Suprapubic skin (tissue), 4 donors: ENCODE measurements around the gene ROR2. TPM values are rescaled to one million over a fixed set of nuclear protein-coding genes. Genes with fewer than 3 reads are reported as not detected.

Source experiments
- DNase-seq, 2 donors: peaks; one replicate each; pipeline ENCODE4 v3.0.0-alpha.2; 2019; ENCODE audit warnings: low spot score in 2 of 2
- H3K27ac ChIP-seq: fragments of 200-600 bp; sonication (generic); one replicate; pipeline ENCODE4 v1.5.1; 2019
- H3K27me3 ChIP-seq: fragments of 200-600 bp; sonication (generic); one replicate; pipeline ENCODE4 v1.5.1; 2019
- H3K36me3 ChIP-seq: fragments of 200-600 bp; sonication (generic); one replicate; pipeline ENCODE4 v1.5.1; 2019
- H3K4me1 ChIP-seq: fragments of 200-600 bp; sonication (generic); one replicate; pipeline ENCODE4 v1.5.1; 2019
- H3K4me3 ChIP-seq: fragments of 200-600 bp; sonication (generic); one replicate; pipeline ENCODE4 v1.5.1; 2019; ENCODE audit warnings: mild to moderate bottlenecking
- H3K9me3 ChIP-seq: fragments of 200-600 bp; sonication (generic); one replicate; pipeline ENCODE4 v1.5.1; 2019
- CTCF ChIP-seq, 2 donors: fragments of 200-600 bp in 1 of 2; fragments of 450-650 bp in 1 of 2; sonication (generic) in 1 of 2; IDR thresholded peaks; one replicate each; pipeline ENCODE4 v1.5.1; 2016 to 2019; ENCODE audit warnings: antibody characterized with exemption in 2 of 2, mild to moderate bottlenecking in 1 of 2, moderate library complexity in 1 of 2
- EP300 ChIP-seq: sonication (generic); formaldehyde crosslinking; IDR thresholded peaks from one replicate; pipeline ENCODE4 v1.6.1; 2017; ENCODE audit warnings: antibody characterized with exemption
- POLR2A ChIP-seq, 2 donors: fragments of 450-650 bp; IDR thresholded peaks; one replicate each; pipeline ENCODE4 v1.6.1; 2017; ENCODE audit warnings: antibody characterized with exemption in 2 of 2, mild to moderate bottlenecking in 2 of 2, moderate library complexity in 2 of 2
- POLR2AphosphoS5 ChIP-seq, 3 donors: sonication (generic); formaldehyde crosslinking; IDR thresholded peaks; one replicate each; pipeline ENCODE4 v1.6.1; 2017; ENCODE audit warnings: antibody characterized with exemption in 3 of 3
- WGBS: methylation state at CpG from one replicate; pipeline ENCODE4 v1.1.5; 2018; 5-methylcytosine and 5-hydroxymethylcytosine counted together
- total RNA-seq, 4 donors: library from RNA; depleted of rRNA; stranded (reverse); fragments of >200 nt; gene quantifications; one replicate each; pipeline ENCODE4 v1.1.0, GENCODE V29; 2016

ROR2 gene
- total RNA-seq, 4 donors from 2014 or later = 3.3 to 7.3 (median 5.0) TPM

GRCh38 chr9:91921371-91921770 lies 28.7 kb downstream of the ROR2 start:
- Histone ChIP-seq H3K4me1 (no peaks in the 10 kb centered on the region), H3K27ac (no peak overlapping the region), H3K27me3 (no peaks in the 10 kb centered on the region), H3K9me3 (no peaks in the 10 kb centered on the region), H3K36me3 (no peaks in the 10 kb centered on the region), H3K4me3 (no peak overlapping the region)
- DNase-seq = no peak
- TF ChIP-seq EP300 (no peak), CTCF (IDR thresholded peaks at IDR 0.05) (no peak), POLR2AphosphoS5 (IDR thresholded peaks at IDR 0.05) (no peak), POLR2A (IDR thresholded peaks at IDR 0.05) (no peak)
- 93% methylated on average over 9 of the region's 9 CpGs for WGBS

- no peak for DNase-seq
- Histone ChIP-seq H3K27me3 (no peaks in the 10 kb centered on the region), H3K36me3 (no peaks in the 10 kb centered on the region), H3K27ac (no peak overlapping the region), H3K9me3 (no peaks in the 10 kb centered on the region), H3K4me3 (no peak overlapping the region), H3K4me1 (no peaks in the 10 kb centered on the region)
- 63% methylated on average over 6 of the region's 6 CpGs for WGBS
- TF ChIP-seq POLR2AphosphoS5 (IDR thresholded peaks at IDR 0.05) (no peak), POLR2A (IDR thresholded peaks at IDR 0.05) (no peak), EP300 (no peak), CTCF (IDR thresholded peaks at IDR 0.05) (no peak)
These were observed 29.2 kb downstream of the ROR2 start for GRCh38 chr9:91920630-91921350.

- no peaks in the 10 kb centered on the region for H3K27me3 ChIP-seq
- H3K27ac ChIP-seq = no peak overlapping the region
- no peaks in the 10 kb centered on the region for H3K36me3 ChIP-seq
- H3K4me1 ChIP-seq = no peaks in the 10 kb centered on the region
- TF ChIP-seq POLR2A (IDR thresholded peaks at IDR 0.05) (no peak), CTCF (IDR thresholded peaks at IDR 0.05) (no peak), POLR2AphosphoS5 (IDR thresholded peaks at IDR 0.05) (no peak), EP300 (no peak)
- H3K4me3 ChIP-seq = no peak overlapping the region
- H3K9me3 ChIP-seq = no peaks in the 10 kb centered on the region
- WGBS = 91% methylated on average over 5 of the region's 5 CpGs
- no peak for DNase-seq
These were observed 30.4 kb downstream of the ROR2 start for GRCh38 chr9:91919621-91920020.

GRCh38 chr9:91917436-91917835 lies 32.6 kb downstream of the ROR2 start:
- Histone ChIP-seq H3K27me3 (no peaks in the 10 kb centered on the region), H3K4me1 (no peaks in the 10 kb centered on the region), H3K9me3 (no peaks in the 10 kb centered on the region), H3K36me3 (no peaks in the 10 kb centered on the region), H3K4me3 (no peak overlapping the region), H3K27ac (no peak overlapping the region)
- no peak for TF ChIP-seq POLR2AphosphoS5 (IDR thresholded peaks at IDR 0.05)
- TF ChIP-seq EP300 = no peak
- TF ChIP-seq CTCF (IDR thresholded peaks at IDR 0.05) = no peak
- TF ChIP-seq POLR2A (IDR thresholded peaks at IDR 0.05) = no peak
- DNase-seq = no peak
- 86% methylated on average over 6 of the region's 7 CpGs for WGBS

GRCh38 chr9:91915524-91916263 lies 34.3 kb downstream of the ROR2 start:
- Histone ChIP-seq H3K27me3 (no peaks in the 10 kb centered on the region), H3K4me3 (no peak overlapping the region), H3K36me3 (no peaks in the 10 kb centered on the region), H3K27ac (no peak overlapping the region), H3K9me3 (no peaks in the 10 kb centered on the region), H3K4me1 (no peaks in the 10 kb centered on the region)
- TF ChIP-seq CTCF (IDR thresholded peaks at IDR 0.05) = no peak
- TF ChIP-seq EP300 = no peak
- TF ChIP-seq POLR2A (IDR thresholded peaks at IDR 0.05) = no peak
- no peak for TF ChIP-seq POLR2AphosphoS5 (IDR thresholded peaks at IDR 0.05)
- WGBS = 67% methylated on average over 10 of the region's 10 CpGs
- DNase-seq = no peak
